HFF-Myc (cell line): ENCODE data around the gene TM4SF18.
"Not testable (repeated sequence)": the region's sequence is repeated elsewhere in the genome, so short reads cannot be mapped to it uniquely, and the experiment has no call there.

Source experiments
- DNase-seq: peaks from one replicate; pipeline ENCODE4 v3.0.0-alpha.2; 2011; ENCODE audit warnings: low read depth; ENCODE audit errors: extremely low read depth
- H3K4me3 ChIP-seq: replicated peaks from 2 replicates; pipeline ENCODE4 v1.5.1; 2011; ENCODE audit warnings: low read depth, mild to moderate bottlenecking, control low read depth, low read length
- TF ChIP-seq, protein P1 (sequence below): IDR thresholded peaks from 2 replicates; pipeline ENCODE4 v1.5.1; 2012; ENCODE audit warnings: mild to moderate bottlenecking, low read depth, low read length, control low read depth; ENCODE audit errors: missing control alignments

TM4SF18 gene

DNA sequence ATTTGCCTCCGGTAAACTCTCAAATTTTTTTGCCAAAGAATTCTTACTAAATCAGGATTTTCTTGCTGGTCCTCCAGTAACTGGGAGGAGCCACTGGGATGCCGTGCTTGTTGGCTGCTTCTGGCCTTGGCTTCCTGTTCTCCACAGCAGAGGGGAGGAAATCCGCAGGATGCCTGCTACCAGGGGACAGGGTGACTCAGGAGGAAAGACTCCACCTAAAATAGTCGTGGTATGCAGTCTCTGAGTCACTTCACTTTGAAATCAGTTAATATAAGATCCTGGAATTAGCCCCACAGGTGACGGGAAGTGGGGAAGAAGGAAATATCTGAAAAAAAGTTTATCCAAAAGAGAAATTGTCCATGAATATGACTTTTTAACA is 6.5 kb upstream of the TM4SF18 start:
- H3K4me3 ChIP-seq = no peak overlapping the region
- TF ChIP-seq, protein P1, sequence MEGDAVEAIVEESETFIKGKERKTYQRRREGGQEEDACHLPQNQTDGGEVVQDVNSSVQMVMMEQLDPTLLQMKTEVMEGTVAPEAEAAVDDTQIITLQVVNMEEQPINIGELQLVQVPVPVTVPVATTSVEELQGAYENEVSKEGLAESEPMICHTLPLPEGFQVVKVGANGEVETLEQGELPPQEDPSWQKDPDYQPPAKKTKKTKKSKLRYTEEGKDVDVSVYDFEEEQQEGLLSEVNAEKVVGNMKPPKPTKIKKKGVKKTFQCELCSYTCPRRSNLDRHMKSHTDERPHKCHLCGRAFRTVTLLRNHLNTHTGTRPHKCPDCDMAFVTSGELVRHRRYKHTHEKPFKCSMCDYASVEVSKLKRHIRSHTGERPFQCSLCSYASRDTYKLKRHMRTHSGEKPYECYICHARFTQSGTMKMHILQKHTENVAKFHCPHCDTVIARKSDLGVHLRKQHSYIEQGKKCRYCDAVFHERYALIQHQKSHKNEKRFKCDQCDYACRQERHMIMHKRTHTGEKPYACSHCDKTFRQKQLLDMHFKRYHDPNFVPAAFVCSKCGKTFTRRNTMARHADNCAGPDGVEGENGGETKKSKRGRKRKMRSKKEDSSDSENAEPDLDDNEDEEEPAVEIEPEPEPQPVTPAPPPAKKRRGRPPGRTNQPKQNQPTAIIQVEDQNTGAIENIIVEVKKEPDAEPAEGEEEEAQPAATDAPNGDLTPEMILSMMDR = no peak
- peak; percentile 98 for DNase-seq

DNA sequence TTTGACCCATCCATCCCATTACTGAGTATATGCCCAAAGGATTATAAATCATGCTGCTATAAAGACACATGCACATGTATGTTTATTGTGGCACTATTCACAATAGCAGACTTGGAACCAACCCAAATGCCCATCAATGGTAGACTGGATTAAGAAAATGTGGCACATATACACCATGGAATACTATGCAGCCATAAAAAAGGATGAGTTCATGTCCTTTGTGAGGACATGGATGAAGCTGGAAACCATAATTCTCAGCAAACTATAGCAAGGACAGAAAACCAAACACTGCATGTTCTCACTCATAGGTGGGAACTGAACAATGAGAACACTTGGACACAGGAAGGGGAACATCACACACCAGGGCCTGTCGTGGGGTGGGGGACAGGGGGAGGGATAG is 4.0 kb upstream of the TM4SF18 start:
- H3K4me3 ChIP-seq, DNase-seq: not testable (repeated sequence)

DNA sequence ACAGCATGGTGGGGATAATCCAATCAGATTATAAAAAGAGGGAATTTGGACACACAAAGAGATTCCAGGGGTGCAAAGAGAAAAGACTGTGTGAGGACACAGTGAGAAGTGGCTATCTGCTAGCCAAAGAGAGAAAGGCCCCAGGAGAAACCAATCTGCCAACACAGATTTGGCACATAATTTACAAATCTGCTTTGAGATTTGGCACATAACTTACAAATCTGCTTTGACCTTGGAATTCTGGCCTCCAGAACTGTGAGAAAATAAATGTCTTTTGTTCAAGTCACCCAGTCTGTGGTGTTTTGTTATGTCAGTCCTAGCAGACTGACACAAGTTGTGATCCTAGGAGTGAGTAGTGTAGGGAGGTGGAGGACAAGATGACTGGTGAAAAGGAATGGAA is 3.5 kb upstream of the TM4SF18 start:
- no peak overlapping the region for H3K4me3 ChIP-seq
- DNase-seq = no peak
- TF ChIP-seq, protein P1 = no peak

DNA sequence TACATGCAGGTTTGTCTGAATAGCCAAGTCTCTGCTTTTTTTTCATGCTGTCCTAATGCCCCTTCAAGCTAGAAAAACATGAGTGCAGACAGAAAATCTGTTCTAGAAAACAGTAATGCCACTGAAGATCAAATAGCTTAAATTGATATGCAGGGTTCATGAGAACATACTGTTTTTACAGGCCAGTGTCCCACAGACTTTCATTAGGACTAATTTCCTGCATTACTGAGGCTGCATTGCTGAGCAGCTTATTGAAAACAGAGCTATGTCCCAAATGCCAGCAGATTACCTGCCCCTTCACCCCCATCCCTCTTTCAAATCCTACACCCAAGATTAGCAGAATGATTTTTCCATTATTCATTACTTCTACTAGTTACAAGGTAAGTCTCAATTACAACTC is 665 bp downstream of the TM4SF18 start:
- DNase-seq = no peak
- TF ChIP-seq, protein P1 = no peak
- H3K4me3 ChIP-seq = no peak overlapping the region

DNA sequence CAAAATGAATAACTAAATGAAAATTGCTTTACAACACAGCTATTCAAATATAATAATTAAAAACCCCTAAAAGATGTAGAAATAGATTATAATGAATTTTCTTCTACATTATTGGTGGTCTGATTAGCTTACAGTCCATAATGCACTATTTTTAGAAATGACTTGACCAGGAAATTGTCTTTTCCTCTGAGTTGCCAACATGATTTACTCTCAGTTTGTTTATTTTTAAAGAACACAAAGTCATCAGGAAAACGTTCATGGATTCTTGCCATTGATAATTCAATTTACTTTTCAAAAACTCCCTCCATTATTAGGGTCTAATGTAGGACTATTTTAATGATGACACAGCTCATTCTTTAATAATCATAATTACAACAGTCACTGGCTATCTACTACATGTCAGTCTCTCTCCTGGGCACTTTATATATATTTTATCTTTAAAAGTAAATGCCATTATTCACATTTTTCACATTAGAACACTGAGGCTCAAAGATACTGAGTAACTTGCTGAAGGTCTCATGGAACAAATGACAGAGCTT is 1.1 kb downstream of the TM4SF18 start:
- TF ChIP-seq, protein P1 = no peak
- no peak for DNase-seq
- H3K4me3 ChIP-seq = no peak overlapping the region

DNA sequence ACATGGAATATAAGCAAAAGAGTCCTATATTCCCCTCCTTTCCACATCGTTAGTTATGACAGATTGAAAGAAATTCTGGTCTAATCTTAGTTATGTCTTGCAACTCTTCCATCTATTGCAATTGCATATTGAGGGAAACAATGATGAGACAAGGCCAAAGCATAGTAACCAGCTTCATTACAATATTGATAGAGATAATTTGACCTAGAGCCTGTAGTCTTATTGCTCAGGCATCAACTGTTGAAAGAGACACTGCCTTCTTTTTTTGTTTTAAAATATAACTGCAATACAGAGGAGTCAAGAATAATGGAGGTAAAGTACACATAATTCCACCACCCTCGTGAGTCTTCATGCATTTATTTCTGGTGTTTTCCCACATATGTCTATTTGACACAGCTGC is 2.0 kb downstream of the TM4SF18 start:
- no peak for DNase-seq
- H3K4me3 ChIP-seq = no peak overlapping the region

DNA sequence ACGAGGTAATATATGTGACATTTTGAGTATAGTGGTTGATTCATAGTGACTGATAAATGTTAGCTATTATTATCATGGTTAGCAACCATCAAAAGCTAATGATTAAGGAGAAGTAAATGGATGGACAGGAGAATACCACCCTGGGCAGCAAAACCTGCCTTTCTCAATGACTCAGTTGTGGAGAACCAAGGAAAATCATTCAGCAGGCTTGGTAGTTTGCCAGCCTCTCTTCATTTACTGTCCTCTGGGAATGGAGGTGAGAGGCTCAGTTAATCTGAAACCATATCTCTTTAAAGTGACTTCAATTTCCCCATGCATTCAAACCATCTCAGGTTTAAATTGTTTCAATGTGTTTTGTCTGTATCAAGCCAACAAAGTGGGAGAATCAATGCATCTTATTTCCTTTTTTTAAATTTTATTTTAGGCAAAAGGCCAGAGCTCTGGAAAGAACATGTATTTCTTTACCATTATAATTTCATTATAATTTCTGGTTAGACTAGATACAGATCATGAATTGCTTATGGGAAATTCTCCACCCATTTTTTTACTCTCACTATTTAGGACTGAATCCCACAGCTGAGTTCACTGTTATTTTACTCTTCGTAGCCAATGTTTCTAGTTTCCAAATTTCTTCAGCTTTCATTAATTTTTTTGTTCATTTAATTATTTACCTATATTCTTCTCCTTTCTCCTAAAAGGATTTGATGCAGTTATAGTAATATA is 2.7 kb downstream of the TM4SF18 start:
- TF ChIP-seq, protein P1 = no peak
- DNase-seq = no peak
- no peak overlapping the region for H3K4me3 ChIP-seq

More for the DNA sequence above, 2.0 kb downstream of the TM4SF18 start:
- TF ChIP-seq, protein P1 = no peak
